Measurements from ENCODE around the gene PFN4.
A peak's percentile ranks its signal among the peaks of the same experiment; 100 is the strongest.

Gene PFN4

GRCh38 chr2:24158131-24158530 is 35.0 kb upstream of the PFN4 start:
- Histone ChIP-seq H3K4me1 (ENCODE audit: control insufficient read depth, insufficient read depth, low read depth, low read length) (no peaks in the 10 kb centered on the region), H3K4ac (ENCODE audit: low read depth in 1 of 2, low read length in 2 of 2) (no peak overlapping the region), H3K79me1 (replicated peaks; ENCODE audit: low read length, poor library complexity, severe bottlenecking) (no peaks in the 10 kb centered on the region), H4K8ac (ENCODE audit: low read length) (no peak overlapping the region), H2AK5ac (ENCODE audit: low read length, severe bottlenecking) (no peak overlapping the region), H2BK15ac (ENCODE audit: low read depth, poor library complexity, severe bottlenecking) (no peak overlapping the region), H2BK12ac (ENCODE audit: low read length in 2 of 2) (no peak overlapping the region), H3K9ac (ENCODE audit: low read length) (no peak overlapping the region), H3K14ac (ENCODE audit: low read length in 2 of 2) (no peak overlapping the region), H3K9me3 (ENCODE audit: control insufficient read depth, low read length) (peaks cover 5% of the 10 kb centered on the region), H3K27ac (ENCODE audit: low read length, poor library complexity, severe bottlenecking) (no peak overlapping the region), H3K23ac (ENCODE audit: low read length in 2 of 2) (no peak overlapping the region), H3K36me3 (ENCODE audit: control insufficient read depth in 1 of 2, insufficient read depth in 2 of 2, low read depth in 1 of 2, low read length in 2 of 2) (peaks cover 4 to 10% of the 10 kb centered on the region in 2 experiments), H2AFZ (ENCODE audit: low read depth, low read length) (no peak overlapping the region), H3K27me3 (ENCODE audit: control insufficient read depth in 1 of 2, insufficient read depth in 1 of 2, low read length in 2 of 2) (no peaks in the 10 kb centered on the region), H3K4me3 (ENCODE audit: insufficient read depth in 1 of 2, low read depth in 1 of 2, low read length in 2 of 2) (no peak overlapping the region), H4K91ac (ENCODE audit: low read length) (no peak overlapping the region), H3K4me2 (ENCODE audit: low read length, poor library complexity, severe bottlenecking) (no peak overlapping the region), H3K18ac (ENCODE audit: low read depth in 1 of 2, low read length in 2 of 2) (no peak overlapping the region), H2BK120ac (ENCODE audit: low read depth, low read length) (no peak overlapping the region), H2BK5ac (ENCODE audit: low read depth, low read length, poor library complexity, severe bottlenecking) (no peak overlapping the region)
- 93% methylated on average over 5 of the region's 5 CpGs for WGBS
- no peak for DNase-seq

GRCh38 chr2:24153478-24153877 is 30.3 kb upstream of the PFN4 start:
- 89% methylated on average over 4 of the region's 4 CpGs for WGBS
- H4K8ac ChIP-seq (ENCODE audit: low read length), result no peak overlapping the region

GRCh38 chr2:24152413-24153197 is 29.5 kb upstream of the PFN4 start:
- Histone ChIP-seq H3K18ac (ENCODE audit: low read depth in 1 of 2, low read length in 2 of 2) (no peak overlapping the region), H2AK5ac (ENCODE audit: low read length, severe bottlenecking) (no peak overlapping the region), H3K4me3 (ENCODE audit: insufficient read depth in 1 of 2, low read depth in 1 of 2, low read length in 2 of 2) (no peak overlapping the region), H3K4ac (ENCODE audit: low read depth in 1 of 2, low read length in 2 of 2) (no peak overlapping the region), H4K91ac (ENCODE audit: low read length) (no peak overlapping the region), H3K36me3 (ENCODE audit: control insufficient read depth in 1 of 2, insufficient read depth in 2 of 2, low read depth in 1 of 2, low read length in 2 of 2) (peaks cover 9 to 14% of the 10 kb centered on the region in 2 experiments), H3K9me3 (ENCODE audit: control insufficient read depth, low read length) (peaks cover 15% of the 10 kb centered on the region), H3K23ac (ENCODE audit: low read length in 2 of 2) (no peak overlapping the region), H2BK5ac (ENCODE audit: low read depth, low read length, poor library complexity, severe bottlenecking) (no peak overlapping the region), H3K27me3 (ENCODE audit: control insufficient read depth in 1 of 2, insufficient read depth in 1 of 2, low read length in 2 of 2) (no peaks in the 10 kb centered on the region), H3K4me1 (ENCODE audit: control insufficient read depth, insufficient read depth, low read depth, low read length) (no peaks in the 10 kb centered on the region), H2AFZ (ENCODE audit: low read depth, low read length) (no peak overlapping the region), H3K27ac (ENCODE audit: low read length, poor library complexity, severe bottlenecking) (no peak overlapping the region), H2BK15ac (ENCODE audit: low read depth, poor library complexity, severe bottlenecking) (no peak overlapping the region), H3K4me2 (ENCODE audit: low read length, poor library complexity, severe bottlenecking) (no peak overlapping the region), H2BK12ac (ENCODE audit: low read length in 2 of 2) (no peak overlapping the region), H3K14ac (ENCODE audit: low read length in 2 of 2) (no peak overlapping the region), H4K8ac (ENCODE audit: low read length) (no peak overlapping the region), H2BK120ac (ENCODE audit: low read depth, low read length) (no peak overlapping the region), H3K79me1 (replicated peaks; ENCODE audit: low read length, poor library complexity, severe bottlenecking) (no peaks in the 10 kb centered on the region), H3K9ac (ENCODE audit: low read length) (no peak overlapping the region)
- DNase-seq, result no peak
- WGBS, result 88% methylated on average over 5 of the region's 5 CpGs

More at GRCh38 chr2:24153478-24153877, 30.3 kb upstream of the PFN4 start:
- H3K4me3 ChIP-seq (ENCODE audit: insufficient read depth in 1 of 2, low read depth in 1 of 2, low read length in 2 of 2), result no peak overlapping the region
- no peak overlapping the region for H2AFZ ChIP-seq (ENCODE audit: low read depth, low read length)
- H2BK12ac ChIP-seq (ENCODE audit: low read length in 2 of 2), result no peak overlapping the region
- H3K27ac ChIP-seq (ENCODE audit: low read length, poor library complexity, severe bottlenecking), result no peak overlapping the region
- DNase-seq, result no peak
- no peak overlapping the region for H2AK5ac ChIP-seq (ENCODE audit: low read length, severe bottlenecking)
- no peaks in the 10 kb centered on the region for H3K79me1 ChIP-seq (replicated peaks; ENCODE audit: low read length, poor library complexity, severe bottlenecking)
- H3K4me2 ChIP-seq (ENCODE audit: low read length, poor library complexity, severe bottlenecking), result no peak overlapping the region
- H3K18ac ChIP-seq (ENCODE audit: low read depth in 1 of 2, low read length in 2 of 2), result no peak overlapping the region
- H2BK15ac ChIP-seq (ENCODE audit: low read depth, poor library complexity, severe bottlenecking), result no peak overlapping the region
- H3K4ac ChIP-seq (ENCODE audit: low read depth in 1 of 2, low read length in 2 of 2), result no peak overlapping the region
- H3K23ac ChIP-seq (ENCODE audit: low read length in 2 of 2), result no peak overlapping the region
- peaks cover 8% of the 10 kb centered on the region for H3K9me3 ChIP-seq (ENCODE audit: control insufficient read depth, low read length)
- no peak overlapping the region for H4K91ac ChIP-seq (ENCODE audit: low read length)
- peaks cover 8 to 9% of the 10 kb centered on the region in 2 experiments for H3K36me3 ChIP-seq (ENCODE audit: control insufficient read depth in 1 of 2, insufficient read depth in 2 of 2, low read depth in 1 of 2, low read length in 2 of 2)
- H3K27me3 ChIP-seq (ENCODE audit: control insufficient read depth in 1 of 2, insufficient read depth in 1 of 2, low read length in 2 of 2), result no peaks in the 10 kb centered on the region
- no peak overlapping the region for H3K9ac ChIP-seq (ENCODE audit: low read length)
- no peaks in the 10 kb centered on the region for H3K4me1 ChIP-seq (ENCODE audit: control insufficient read depth, insufficient read depth, low read depth, low read length)
- H2BK5ac ChIP-seq (ENCODE audit: low read depth, low read length, poor library complexity, severe bottlenecking), result no peak overlapping the region
- no peak overlapping the region for H2BK120ac ChIP-seq (ENCODE audit: low read depth, low read length)
- H3K14ac ChIP-seq (ENCODE audit: low read length in 2 of 2), result no peak overlapping the region

GRCh38 chr2:24147364-24147763 is 24.2 kb upstream of the PFN4 start:
- H2BK120ac ChIP-seq (ENCODE audit: low read depth, low read length), result no peak overlapping the region
- H3K23ac ChIP-seq (ENCODE audit: low read length in 2 of 2), result no peak overlapping the region

More at GRCh38 chr2:24147364-24147763, 24.2 kb upstream of the PFN4 start:
- H2BK5ac ChIP-seq (ENCODE audit: low read depth, low read length, poor library complexity, severe bottlenecking), result no peak overlapping the region
- peak; percentile 4 for DNase-seq
- no peaks in the 10 kb centered on the region for H3K4me1 ChIP-seq (ENCODE audit: control insufficient read depth, insufficient read depth, low read depth, low read length)
- H3K18ac ChIP-seq (ENCODE audit: low read depth in 1 of 2, low read length in 2 of 2), result no peak overlapping the region
- no peak overlapping the region for H3K9ac ChIP-seq (ENCODE audit: low read length)
- H4K91ac ChIP-seq (ENCODE audit: low read length), result no peak overlapping the region
- no peak overlapping the region for H3K4me2 ChIP-seq (ENCODE audit: low read length, poor library complexity, severe bottlenecking)
- H3K36me3 ChIP-seq (ENCODE audit: control insufficient read depth in 1 of 2, insufficient read depth in 2 of 2, low read depth in 1 of 2, low read length in 2 of 2), result peaks cover 13 to 22% of the 10 kb centered on the region in 2 experiments
- peaks cover 32% of the 10 kb centered on the region for H3K9me3 ChIP-seq (ENCODE audit: control insufficient read depth, low read length)
- H2AFZ ChIP-seq (ENCODE audit: low read depth, low read length), result no peak overlapping the region
- no peaks in the 10 kb centered on the region for H3K79me1 ChIP-seq (replicated peaks; ENCODE audit: low read length, poor library complexity, severe bottlenecking)
- no peak overlapping the region for H3K4me3 ChIP-seq (ENCODE audit: insufficient read depth in 1 of 2, low read depth in 1 of 2, low read length in 2 of 2)
- no peak overlapping the region for H4K8ac ChIP-seq (ENCODE audit: low read length)
- H3K27ac ChIP-seq (ENCODE audit: low read length, poor library complexity, severe bottlenecking), result no peak overlapping the region
- no peaks in the 10 kb centered on the region for H3K27me3 ChIP-seq (ENCODE audit: control insufficient read depth in 1 of 2, insufficient read depth in 1 of 2, low read length in 2 of 2)
- no peak overlapping the region for H2BK15ac ChIP-seq (ENCODE audit: low read depth, poor library complexity, severe bottlenecking)
- no peak overlapping the region for H2AK5ac ChIP-seq (ENCODE audit: low read length, severe bottlenecking)
- no peak overlapping the region for H3K14ac ChIP-seq (ENCODE audit: low read length in 2 of 2)
- H2BK12ac ChIP-seq (ENCODE audit: low read length in 2 of 2), result no peak overlapping the region
- no peak overlapping the region for H3K4ac ChIP-seq (ENCODE audit: low read depth in 1 of 2, low read length in 2 of 2)

Data from mesenchymal stem cell (in vitro differentiated cells and primary cell).